SH-SY5Y (cell line): ENCODE measurements around the gene ZBTB33.

Source experiments
- GATA2 ChIP-seq: IDR thresholded peaks from 2 replicates; pipeline ENCODE4 v1.6.1; 2011; ENCODE audit warnings: mild to moderate bottlenecking, low read depth, low read length
- GATA3 ChIP-seq: IDR thresholded peaks from 2 replicates; pipeline ENCODE4 v1.6.1; 2011; ENCODE audit warnings: low read depth, mild to moderate bottlenecking, low read length, moderate library complexity

- TF ChIP-seq GATA2 (no peak), GATA3 (no peak)
These were observed 15.3 kb upstream of the ZBTB33 start for GRCh38 chrX:120235284-120235683.
